IMR-90 (cell line): ENCODE data around the gene SHB. TPM values are rescaled to one million over a fixed set of nuclear protein-coding genes. Genes with fewer than 3 reads are reported as not detected.

Experiments used
- ATAC-seq: fragments of 200-7000 bp; cut with Tn5 transposase; 2 replicates; pipeline ENCODE4 v1.9.1; 2020; ENCODE audit warnings: low read depth, mild to moderate bottlenecking, moderate library complexity
- BruUV-seq: library from RNA; stranded (reverse); fragments of 400-500 nt; replicated peaks from 2 replicates; lab custom pipeline; 2021; lab: Mats Ljungman, UMichigan
- CTCF ChIA-PET: fragments of 300-600 bp; formaldehyde crosslinking; extraction: SDS; loops from one replicate; lab custom pipeline; 2021; ENCODE audit warnings: antibody characterized with exemption; lab: Yijun Ruan, JAX
- POLR2A ChIA-PET: fragments of 300-600 bp; sonication (Branson Sonifier 250); formaldehyde crosslinking; loops from one replicate; lab custom pipeline; 2022; ENCODE audit warnings: antibody characterized with exemption; ENCODE audit not compliant: unreplicated experiment; lab: Charles Lee
- DNase-seq: peaks from one replicate; pipeline ENCODE4 v3.0.0; 2013
- H2AFZ ChIP-seq: replicated peaks from 2 replicates; pipeline ENCODE3; 2013; ENCODE audit warnings: low read length, mild to moderate bottlenecking; ENCODE audit not compliant: poor library complexity
- H2AK5ac ChIP-seq: 2 replicates; pipeline ENCODE4 v1.6.1; 2013; ENCODE audit warnings: low read depth, low read length, inconsistent platforms
- H2AK9ac ChIP-seq: replicated peaks from 2 replicates; pipeline ENCODE3; 2013; ENCODE audit warnings: mild to moderate bottlenecking, low read depth, low read length, moderate library complexity; ENCODE audit not compliant: poor library complexity
- H2BK120ac ChIP-seq: 2 replicates; pipeline ENCODE4 v1.6.1; 2013; ENCODE audit warnings: low read depth, low read length, inconsistent platforms
- H2BK15ac ChIP-seq: 3 replicates; pipeline ENCODE4 v1.6.1; 2013; ENCODE audit warnings: low read depth, low read length, inconsistent platforms
- H2BK20ac ChIP-seq: 2 replicates; pipeline ENCODE4 v1.6.1; 2013; ENCODE audit warnings: low read depth, mild to moderate bottlenecking, inconsistent platforms, low read length, moderate library complexity
- H2BK5ac ChIP-seq: 2 replicates; pipeline ENCODE4 v1.6.1; 2013; ENCODE audit warnings: mild to moderate bottlenecking, low read depth, low read length, inconsistent platforms; ENCODE audit not compliant: poor library complexity, severe bottlenecking
- H3K14ac ChIP-seq: replicated peaks from 2 replicates; pipeline ENCODE4 v1.6.1; 2013; ENCODE audit warnings: low read depth, low read length, inconsistent platforms
- H3K18ac ChIP-seq: 2 replicates; pipeline ENCODE4 v1.6.1; 2013; ENCODE audit warnings: low read depth, low read length, control low read depth
- H3K23ac ChIP-seq: 2 replicates; pipeline ENCODE4 v1.6.1; 2013; ENCODE audit warnings: low read depth, low read length, inconsistent platforms
- H3K27ac ChIP-seq: 2 replicates; pipeline ENCODE4 v1.5.1; 2013; ENCODE audit warnings: mild to moderate bottlenecking, control low read depth, low read length; ENCODE audit not compliant: insufficient read depth
- H3K27me3 ChIP-seq: 2 replicates; pipeline ENCODE4 v1.6.1; 2013; ENCODE audit warnings: low read length; ENCODE audit not compliant: control insufficient read depth, insufficient read depth
- H3K36me3 ChIP-seq: 2 replicates; pipeline ENCODE4 v1.6.1; 2013; ENCODE audit warnings: low read length, mixed read lengths; ENCODE audit not compliant: control insufficient read depth, insufficient read depth
- H3K4ac ChIP-seq: 2 replicates; pipeline ENCODE4 v1.6.1; 2013; ENCODE audit warnings: low read depth, low read length, inconsistent platforms
- H3K4me1 ChIP-seq: 2 replicates; pipeline ENCODE4 v1.6.1; 2013; ENCODE audit warnings: low read length, mixed read lengths; ENCODE audit not compliant: control insufficient read depth, insufficient read depth
- H3K4me2 ChIP-seq: 2 replicates; pipeline ENCODE4 v1.6.1; 2013; ENCODE audit warnings: low read depth, mild to moderate bottlenecking, control low read depth, low read length, moderate library complexity
- H3K4me3 ChIP-seq: 2 replicates; pipeline ENCODE4 v1.5.1; 2013; ENCODE audit warnings: low read depth, mild to moderate bottlenecking, control low read depth, low read length, moderate library complexity; ENCODE audit not compliant: insufficient read depth
- H3K56ac ChIP-seq: 2 replicates; pipeline ENCODE4 v1.6.1; 2013; ENCODE audit warnings: low read length, inconsistent platforms; ENCODE audit not compliant: insufficient read depth; ENCODE audit errors: extremely low read depth
- H3K79me1 ChIP-seq, 2 experiments: 2 replicates each; pipeline ENCODE4 v1.6.1; 2013; ENCODE audit warnings: low read length in 2 of 2, inconsistent platforms in 1 of 2, low read depth in 1 of 2
- H3K9ac ChIP-seq: 2 replicates; pipeline ENCODE4 v1.6.1; 2013; ENCODE audit warnings: low read depth, low read length, control low read depth
- H3K9me1 ChIP-seq: 2 replicates; pipeline ENCODE4 v1.6.1; 2013; ENCODE audit warnings: low read length, inconsistent platforms; ENCODE audit not compliant: insufficient read depth
- H3K9me3 ChIP-seq: 2 replicates; pipeline ENCODE4 v1.6.1; 2013; ENCODE audit warnings: low read length; ENCODE audit not compliant: control insufficient read depth, insufficient read depth
- H4K20me1 ChIP-seq: 2 replicates; pipeline ENCODE4 v1.6.1; 2013; ENCODE audit warnings: low read length, inconsistent platforms; ENCODE audit not compliant: insufficient read depth
- H4K5ac ChIP-seq: 2 replicates; pipeline ENCODE4 v1.6.1; 2013; ENCODE audit warnings: mild to moderate bottlenecking, low read depth, low read length, control low read depth
- H4K8ac ChIP-seq, 2 experiments: 2 replicates each; pipeline ENCODE4 v1.6.1; 2013; ENCODE audit warnings: low read depth in 2 of 2, low read length in 2 of 2, control low read depth in 1 of 2, inconsistent platforms in 1 of 2
- H4K91ac ChIP-seq: 2 replicates; pipeline ENCODE4 v1.6.1; 2013; ENCODE audit warnings: low read depth, low read length, inconsistent platforms; ENCODE audit not compliant: insufficient read depth
- RCOR1 ChIP-seq: IDR thresholded peaks from 2 replicates; pipeline ENCODE4 v1.6.1; 2012; ENCODE audit warnings: mild to moderate bottlenecking, low read length, improper control_type of control experiment; ENCODE audit not compliant: insufficient replicate concordance
- WGBS, 2 experiments: methylation state at CpG; one replicate each; pipeline versions ENCODE4 v1.1.5 to v1.1.7; 2013; ENCODE audit warnings: missing lambda C conversion rate in 2 of 2; ENCODE audit not compliant: insufficient read length in 1 of 2; ENCODE audit errors: extremely low coverage in 2 of 2; 5-methylcytosine and 5-hydroxymethylcytosine counted together
- dilution Hi-C: fragments of 300-500 bp; cut with HindIII; formaldehyde crosslinking; loops from one replicate; pipeline ENCODE4 v1.14.3; 2018; ENCODE audit warnings: low sequenced_read_pairs; ENCODE audit not compliant: unreplicated experiment
- in situ Hi-C: fragments of 300-500 bp; cut with MboI; formaldehyde crosslinking; loops from 3 replicates; pipeline ENCODE4 v1.14.3; 2019; ENCODE audit warnings: low sequenced_read_pairs, inconsistent platforms, mixed read lengths
- intact Hi-C: fragments of 100-400 bp; cut with micrococcal nuclease; formaldehyde crosslinking; loops from 2 replicates; pipeline ENCODE4 v1.10.0; 2022
- polyA plus RNA-seq, 3 experiments: library from polyadenylated mRNA; depleted of rRNA; stranded (reverse); fragments of >200 nt; gene quantifications; 2 replicates each; pipeline ENCODE4 v1.2.3, GENCODE V29; 2012; ENCODE audit warnings: low replicate concordance in 1 of 3
- total RNA-seq: library from RNA; depleted of rRNA; stranded (reverse); fragments of >200 nt; gene quantifications from 2 replicates; pipeline ENCODE4 v1.2.3, GENCODE V29; 2012

The SHB gene
- total and polyA plus RNA-seq, 2 of the 4 experiments (the other 2 are of a cell fraction): 6.1 to 20.4 TPM

GRCh38 chr9:37873955-37874354 lies 195.1 kb downstream of the SHB start:
- H3K4me1 ChIP-seq: no peaks in the 10 kb centered on the region; the same call in 1 of the 2 replicates
- 80% methylated on average over 1 of the region's 2 CpGs; no CpG with 5 or more reads in 1 of the 2 experiments for WGBS, 2 experiments
- CTCF ChIA-PET: no interaction called here

More at GRCh38 chr9:37873955-37874354, 195.1 kb downstream of the SHB start:
- Histone ChIP-seq H2AK9ac (no peak overlapping the region), H2AK5ac (no peak overlapping the region), H4K20me1 (no peaks in the 10 kb centered on the region; the same call in 1 of the 2 replicates), H2AFZ (no peak overlapping the region), H2BK15ac (no peak overlapping the region), H3K27ac (no peak overlapping the region), H2BK120ac (no peak overlapping the region), H3K79me1 (no peaks in the 10 kb centered on the region), H2BK20ac (no peak overlapping the region), H3K27me3 (no peaks in the 10 kb centered on the region), H3K4me3 (no peak overlapping the region), H3K9ac (no peak overlapping the region), H3K4ac (no peak overlapping the region), H3K9me1 (no peaks in the 10 kb centered on the region; the same call in 1 of the 2 replicates), H2BK5ac (no peak overlapping the region), H3K18ac (no peak overlapping the region), H3K56ac (no peak overlapping the region), H3K36me3 (peaks cover 4% of the 10 kb centered on the region), H4K8ac (no peak overlapping the region), H3K14ac (no peak overlapping the region), H4K5ac (no peak overlapping the region), H3K4me2 (no peak overlapping the region), H3K23ac (no peak overlapping the region), H4K91ac (no peak overlapping the region), H3K9me3 (peaks cover 5% of the 10 kb centered on the region)
- TF ChIP-seq RCOR1: no peak
- BruUV-seq: no TSS peak
- intact Hi-C loops (no loop called here), dilution Hi-C loops (no loop called here), in situ Hi-C loops (no loop called here)
- ATAC-seq: no peak
- POLR2A ChIA-PET: no interaction called here
- no peak for DNase-seq
